T-helper 1 cell (primary cell): ENCODE results near the gene TNIK.
"Not testable (repeated sequence)": the region's sequence is repeated elsewhere in the genome, so short reads cannot be mapped to it uniquely, and the experiment has no call there.

Experiments
- DNase-seq, 5 donors: peaks; one replicate each; pipeline ENCODE4 v3.0.0-alpha.2; 2012 to 2020

The TNIK gene

GRCh38 chr3:171157286-171157685 lies 302.9 kb downstream of the TNIK start:
- DNase-seq: no peak

GRCh38 chr3:171156401-171157010 lies 303.7 kb downstream of the TNIK start:
- no peak for DNase-seq

GRCh38 chr3:171155122-171155700 lies 305.0 kb downstream of the TNIK start:
- DNase-seq: no peak

GRCh38 chr3:171150945-171151344 lies 309.3 kb downstream of the TNIK start:
- DNase-seq: no peak

- no peak for DNase-seq
Measured at GRCh38 chr3:171149526-171150116, 310.6 kb downstream of the TNIK start.

- no peak for DNase-seq
Measured at GRCh38 chr3:171145798-171146197, 314.4 kb downstream of the TNIK start.

- DNase-seq: no peak
Measured at GRCh38 chr3:171142985-171143384, 317.2 kb downstream of the TNIK start.

GRCh38 chr3:171140246-171140645 lies 320.0 kb downstream of the TNIK start:
- no peak for DNase-seq

- DNase-seq: no peak
Measured at GRCh38 chr3:171138027-171138426, 322.2 kb downstream of the TNIK start.

- DNase-seq: no peak
Measured at GRCh38 chr3:171135549-171135948, 324.7 kb downstream of the TNIK start.

GRCh38 chr3:171133796-171134569 lies 326.2 kb downstream of the TNIK start:
- DNase-seq: no peak

- no peak for DNase-seq
Measured at GRCh38 chr3:171133337-171133736, 326.9 kb downstream of the TNIK start.

GRCh38 chr3:171132873-171133272 lies 327.3 kb downstream of the TNIK start:
- DNase-seq: no peak

GRCh38 chr3:171129827-171130226 lies 330.4 kb downstream of the TNIK start:
- no peak for DNase-seq

- no peak for DNase-seq
Measured at GRCh38 chr3:171127611-171128010, 332.6 kb downstream of the TNIK start.

- DNase-seq: no peak
Measured at GRCh38 chr3:171126478-171127209, 333.6 kb downstream of the TNIK start.

GRCh38 chr3:171125010-171125409 lies 335.2 kb downstream of the TNIK start:
- no peak for DNase-seq

- DNase-seq: no peak
Measured at GRCh38 chr3:171123915-171124314, 336.3 kb downstream of the TNIK start.

- DNase-seq: no peak
Measured at GRCh38 chr3:171122861-171123260, 337.3 kb downstream of the TNIK start.

GRCh38 chr3:171122240-171122639 lies 338.0 kb downstream of the TNIK start:
- DNase-seq: no peak

- DNase-seq: no peak
Measured at GRCh38 chr3:171121801-171122200, 338.4 kb downstream of the TNIK start.

GRCh38 chr3:171119402-171119801 lies 340.8 kb downstream of the TNIK start:
- DNase-seq: not testable (repeated sequence)

- not testable (repeated sequence) for DNase-seq
Measured at GRCh38 chr3:171118993-171119392, 341.2 kb downstream of the TNIK start.
